Right hindlimb (tissue), 1 donor: Measurements from ENCODE around the gene SIRPB1.
"Not testable (repeated sequence)": the region's sequence is repeated elsewhere in the genome, so short reads cannot be mapped to it uniquely, and the experiment has no call there.

Source experiments
- DNase-seq: peaks from one replicate; pipeline ENCODE4 v3.0.0-alpha.2; 2018

The SIRPB1 gene

GRCh38 chr20:1619861-1620444, at the start of gene SIRPB1:
Gene SIRPB1, minus strand, starts transcription at chr20:1620009. Its CDS starts 65 bp downstream, at chr20:1619944.
- no peak for DNase-seq

GRCh38 chr20:1669304-1669703, 49.5 kb upstream of the SIRPB1 start:
- no peak for DNase-seq

DNA sequence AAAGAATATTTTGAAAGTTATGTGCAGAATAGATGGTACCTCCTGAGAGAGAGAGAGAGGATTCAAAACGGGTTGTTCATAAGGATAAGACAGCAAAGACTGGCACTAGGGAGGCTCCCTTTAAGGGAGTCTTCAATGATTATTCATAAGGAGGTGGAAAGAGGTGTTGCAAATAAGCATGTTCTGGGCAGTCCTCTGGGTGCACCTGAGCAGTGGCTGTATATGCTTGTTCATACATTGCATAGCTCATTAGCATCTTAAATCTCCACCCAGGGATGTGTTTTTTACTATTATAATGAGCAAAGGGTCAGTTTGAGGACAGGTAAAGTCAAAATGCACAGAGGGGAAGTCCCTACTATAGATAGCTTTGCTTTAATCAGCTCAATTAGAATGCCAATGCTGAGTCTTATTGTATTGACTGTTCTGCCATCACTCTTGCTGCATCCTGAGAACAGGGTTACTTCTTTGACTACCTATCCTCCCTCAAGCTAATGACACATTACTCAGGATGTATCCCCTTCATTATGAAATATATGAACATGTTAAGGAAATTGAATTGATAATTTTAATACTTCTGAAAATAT, 47.8 kb upstream of the SIRPB1 start:
- DNase-seq, result no peak

GRCh38 chr20:1666802-1667201, 47.0 kb upstream of the SIRPB1 start:
- no peak for DNase-seq

GRCh38 chr20:1665345-1665744, 45.5 kb upstream of the SIRPB1 start:
- DNase-seq, result no peak

GRCh38 chr20:1664911-1665310, 45.1 kb upstream of the SIRPB1 start:
- DNase-seq, result no peak

DNA sequence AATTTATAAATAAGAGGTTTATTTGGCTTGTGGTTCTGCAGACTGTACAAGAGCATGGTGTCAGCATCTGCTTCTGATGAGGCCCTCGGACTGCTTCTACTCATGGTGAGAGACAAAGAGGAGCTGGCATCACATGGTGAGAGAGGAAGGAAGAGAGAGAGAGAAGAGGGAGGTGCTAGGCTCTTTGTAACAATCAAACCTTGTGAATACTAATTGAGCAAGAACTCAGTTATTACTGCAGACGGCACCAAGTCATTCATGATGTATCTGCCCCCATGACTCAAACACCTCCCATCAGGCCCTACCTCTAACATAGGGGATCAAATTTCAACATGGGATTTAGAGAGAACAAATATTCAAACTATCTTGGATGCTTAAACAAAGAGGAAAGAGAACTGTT, 44.1 kb upstream of the SIRPB1 start:
- DNase-seq, result no peak

DNA sequence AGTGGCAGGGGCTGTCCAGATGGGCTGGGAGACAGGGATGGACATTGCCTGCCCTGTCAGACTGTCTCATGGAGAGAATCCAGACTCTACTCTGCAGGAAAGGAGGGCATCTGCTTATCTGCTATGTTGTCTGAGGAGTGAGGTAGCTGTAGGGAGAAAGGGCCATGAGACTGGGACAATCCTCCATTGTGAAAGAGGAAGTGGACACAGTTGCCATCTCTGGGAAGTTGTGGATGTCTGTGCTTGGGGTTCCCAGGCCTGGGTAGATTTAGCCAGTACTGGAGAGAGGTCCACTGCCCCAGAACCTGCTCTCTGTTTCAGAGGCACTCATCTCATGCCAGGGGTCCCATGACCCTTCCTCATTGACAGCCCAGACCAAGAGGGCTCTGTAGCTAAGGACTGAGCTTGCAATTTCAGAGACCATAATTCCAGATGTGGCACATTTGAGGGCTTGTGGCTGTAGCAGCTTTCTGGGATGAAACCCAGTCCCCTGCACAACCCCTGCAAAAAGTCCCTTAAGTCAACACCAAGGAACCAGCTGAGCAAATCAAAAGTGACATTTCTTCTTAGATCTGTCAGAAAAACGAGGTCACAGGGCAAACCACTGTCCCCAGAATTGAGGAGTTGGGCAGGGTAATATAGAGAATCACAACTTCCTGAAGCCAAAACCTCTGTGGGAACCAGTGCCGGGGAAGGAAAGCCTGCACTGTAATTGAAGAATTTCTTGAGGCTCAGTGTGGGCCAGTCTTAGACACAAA, 41.9 kb upstream of the SIRPB1 start:
- DNase-seq, result peak; percentile 26

DNA sequence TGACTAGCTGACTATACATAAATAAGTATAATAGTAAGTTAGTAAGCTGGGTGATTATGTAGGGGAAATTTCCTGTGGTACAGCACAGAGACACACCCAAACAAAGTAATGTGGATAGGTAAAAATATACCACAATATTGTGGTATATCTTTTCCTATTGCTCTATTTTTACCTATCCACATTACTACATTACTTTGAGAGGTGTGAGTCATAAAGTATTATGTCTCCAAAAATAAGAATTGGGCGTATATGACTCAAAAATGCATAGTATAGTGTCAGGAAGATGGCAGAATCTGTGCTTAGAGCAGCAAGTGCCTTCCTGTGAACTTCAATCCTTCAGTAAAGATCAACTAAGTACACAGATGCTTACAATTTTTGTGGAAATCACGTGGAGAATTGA, 40.4 kb upstream of the SIRPB1 start:
- DNase-seq, result no peak

DNA sequence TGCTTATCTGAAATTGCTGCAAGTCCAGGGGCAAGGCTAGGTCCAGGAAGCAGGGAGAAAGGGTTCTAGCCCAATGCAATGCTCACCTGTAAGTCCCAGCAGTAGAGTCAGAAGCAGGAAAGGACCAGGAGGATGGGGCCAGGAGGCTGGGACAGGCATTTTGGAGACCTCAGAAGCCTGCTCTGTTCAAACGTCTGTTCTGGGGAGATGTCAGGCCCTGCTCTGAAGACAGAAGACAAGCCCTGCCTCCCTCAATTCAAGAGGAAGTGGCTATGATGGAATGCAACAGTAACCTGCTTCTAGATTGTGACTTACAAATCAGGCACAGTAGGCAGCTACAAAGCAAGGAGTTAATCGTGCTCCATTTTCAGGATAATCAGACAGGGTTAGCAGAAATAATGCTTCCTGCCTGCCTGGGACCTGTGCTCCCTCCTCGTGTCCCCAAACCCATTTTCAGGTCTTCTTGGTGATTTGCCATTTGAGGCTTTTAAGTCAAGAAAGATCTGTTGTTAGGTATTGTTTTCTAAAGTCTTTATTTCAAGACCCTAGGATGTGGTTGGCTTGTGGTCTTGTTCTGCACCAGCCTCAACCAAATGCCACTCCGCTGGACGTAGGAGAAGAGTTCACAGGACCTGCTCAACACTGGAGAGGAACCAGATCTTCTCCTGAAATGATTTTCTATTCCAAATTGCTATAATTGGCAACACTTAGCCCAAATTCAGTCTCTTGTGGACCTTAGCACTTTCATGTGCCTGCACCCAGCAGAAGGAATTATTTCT, 37.9 kb upstream of the SIRPB1 start, which contains the start of gene SIRPG:
Gene SIRPG (minus strand): TSS at position 224 of the 779 bp plus-strand sequence. CDS start 65 bp downstream, at position 159.
- DNase-seq, result no peak

GRCh38 chr20:1656844-1657243, 37.0 kb upstream of the SIRPB1 start:
- no peak for DNase-seq

GRCh38 chr20:1654996-1655395, 35.2 kb upstream of the SIRPB1 start:
- DNase-seq, result no peak

- no peak for DNase-seq
Observed at GRCh38 chr20:1652960-1653359, 33.2 kb upstream of the SIRPB1 start.

- no peak for DNase-seq
Observed at GRCh38 chr20:1652104-1652503, 32.3 kb upstream of the SIRPB1 start.

GRCh38 chr20:1651268-1652058, 31.7 kb upstream of the SIRPB1 start:
- DNase-seq, result no peak

GRCh38 chr20:1648101-1648500, 28.3 kb upstream of the SIRPB1 start:
- no peak for DNase-seq

GRCh38 chr20:1646975-1647431, 27.2 kb upstream of the SIRPB1 start:
- DNase-seq, result no peak

DNA sequence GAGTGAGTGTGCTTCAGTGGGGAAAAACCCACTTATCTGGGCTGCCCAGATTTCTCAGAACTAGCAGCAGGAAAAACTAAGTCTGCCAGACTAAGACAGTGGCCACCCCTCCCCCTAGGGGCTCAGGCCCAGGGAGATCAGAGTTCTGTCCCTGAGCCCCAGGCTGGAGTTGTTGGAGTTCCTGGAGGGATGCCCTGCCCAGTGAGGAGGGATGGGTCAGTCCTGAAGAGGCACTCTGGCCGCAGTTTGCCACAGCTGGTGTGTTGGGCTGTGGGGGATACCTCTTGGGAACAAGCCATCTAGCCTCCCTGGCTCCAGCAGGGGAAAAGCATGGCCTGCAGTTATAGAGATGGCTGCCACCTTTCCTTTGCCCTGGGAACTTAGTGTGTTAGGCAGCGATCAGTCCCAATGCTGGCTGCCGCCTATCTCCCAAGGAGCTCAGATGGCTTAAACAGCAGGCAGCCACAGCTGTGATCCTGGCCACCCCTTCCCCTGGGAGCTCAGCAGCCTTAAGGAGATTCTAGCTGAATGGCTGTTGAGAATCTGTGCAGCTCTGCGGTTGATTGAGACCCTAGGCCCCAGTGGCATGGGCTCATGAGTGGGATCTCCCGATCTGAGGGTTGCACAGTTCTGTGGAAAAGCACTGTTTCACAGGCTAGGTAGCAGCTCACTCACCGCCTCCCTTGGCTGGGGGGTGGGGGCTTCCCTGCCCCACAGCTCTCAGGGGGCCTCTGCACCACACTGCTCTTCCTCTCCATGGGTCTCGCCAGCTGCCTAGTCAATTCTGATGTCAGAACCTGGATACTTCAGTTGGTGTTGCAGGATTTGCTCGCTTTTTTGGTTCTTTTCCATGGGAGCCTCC, 24.5 kb upstream of the SIRPB1 start:
- no peak for DNase-seq

DNA sequence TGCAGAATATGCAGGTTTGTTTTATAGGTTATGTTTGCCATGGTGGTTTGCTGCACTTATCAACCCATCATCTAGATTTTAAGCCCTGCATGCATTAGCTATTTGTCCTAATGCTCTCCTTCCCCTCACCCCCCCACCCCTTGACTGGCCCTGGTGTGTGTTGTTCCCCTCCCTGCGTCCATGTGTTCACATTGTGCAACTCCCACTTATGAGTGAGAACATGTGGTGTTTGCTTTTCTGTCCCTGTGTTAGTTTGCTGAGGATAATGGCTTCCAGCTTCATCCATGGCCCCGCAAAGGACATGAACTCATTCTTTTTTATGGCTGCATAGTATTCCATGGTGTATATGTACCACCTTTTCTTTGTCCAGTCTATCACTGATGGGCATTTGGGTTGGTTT, 18.8 kb upstream of the SIRPB1 start:
- DNase-seq, result not testable (repeated sequence)

- DNase-seq, result no peak
Observed at GRCh38 chr20:1637755-1638154, 17.9 kb upstream of the SIRPB1 start.

- DNase-seq, result no peak
Observed at GRCh38 chr20:1637226-1637625, 17.4 kb upstream of the SIRPB1 start.
